ENCODE results near the gene RERG.

Gene RERG

GRCh38 chr12:15168026-15168678, 53.1 kb downstream of the RERG start:
- H3K4me3 ChIP-seq (replicated peaks; ENCODE audit: low read depth, low read length), result no peak overlapping the region
- no peak for TF ChIP-seq CTCF (IDR thresholded peaks at IDR 0.05; ENCODE audit: low read length, missing control alignments)
- no peak for DNase-seq (ENCODE audit: low read depth)

GRCh38 chr12:15165012-15165659, 56.1 kb downstream of the RERG start:
- TF ChIP-seq CTCF (IDR thresholded peaks at IDR 0.05; ENCODE audit: low read length, missing control alignments), result no peak
- DNase-seq (ENCODE audit: low read depth), result peak; percentile 23

GRCh38 chr12:15163030-15163976, 57.9 kb downstream of the RERG start:
- no peak overlapping the region for H3K4me3 ChIP-seq (replicated peaks; ENCODE audit: low read depth, low read length)
- DNase-seq (ENCODE audit: low read depth), result peak; percentile 11
- no peak for TF ChIP-seq CTCF (IDR thresholded peaks at IDR 0.05; ENCODE audit: low read length, missing control alignments)

More at GRCh38 chr12:15165012-15165659, 56.1 kb downstream of the RERG start:
- no peak overlapping the region for H3K4me3 ChIP-seq (replicated peaks; ENCODE audit: low read depth, low read length)

GRCh38 chr12:15158083-15158482, 63.1 kb downstream of the RERG start:
- H3K4me3 ChIP-seq (replicated peaks; ENCODE audit: low read depth, low read length), result no peak overlapping the region
- no peak for DNase-seq (ENCODE audit: low read depth)
- TF ChIP-seq CTCF (IDR thresholded peaks at IDR 0.05; ENCODE audit: low read length, missing control alignments), result no peak

- peak; percentile 6 for DNase-seq (ENCODE audit: low read depth)
- TF ChIP-seq CTCF (IDR thresholded peaks at IDR 0.05; ENCODE audit: low read length, missing control alignments), result no peak
- no peak overlapping the region for H3K4me3 ChIP-seq (replicated peaks; ENCODE audit: low read depth, low read length)
Observed at GRCh38 chr12:15157269-15157671, 63.9 kb downstream of the RERG start.

GRCh38 chr12:15155271-15155670, 65.9 kb downstream of the RERG start:
- no peak overlapping the region for H3K4me3 ChIP-seq (replicated peaks; ENCODE audit: low read depth, low read length)
- no peak for TF ChIP-seq CTCF (IDR thresholded peaks at IDR 0.05; ENCODE audit: low read length, missing control alignments)
- no peak for DNase-seq (ENCODE audit: low read depth)

Data from fibroblast of pulmonary artery (primary cell).